CD4-positive, alpha-beta T cell treated with Interleukin-6 at 100 ng/mL for 8 hours (primary cell): ENCODE measurements around the gene TK1.

ENCODE experiments used
- DNase-seq: peaks from one replicate; pipeline ENCODE4 v3.0.0-alpha.2; 2020; ENCODE audit warnings: mixed read lengths, low spot score

TK1 gene

GRCh38 chr17:78219396-78220150 is 32.7 kb upstream of the TK1 start:
- no peak for DNase-seq

GRCh38 chr17:78214706-78215061 is 27.8 kb upstream of the TK1 start:
- no peak for DNase-seq

GRCh38 chr17:78214016-78214705 is 27.3 kb upstream of the TK1 start, which contains the start of gene BIRC5:
BIRC5 (plus strand) TSS chr17:78214253; CDS start chr17:78214317, 64 bp downstream.
- peak; percentile 86 for DNase-seq

GRCh38 chr17:78211032-78211431 is 24.2 kb upstream of the TK1 start:
- no peak for DNase-seq

GRCh38 chr17:78210111-78210510 is 23.3 kb upstream of the TK1 start:
- DNase-seq = no peak

GRCh38 chr17:78208486-78208885 is 21.6 kb upstream of the TK1 start:
- no peak for DNase-seq

GRCh38 chr17:78206298-78206697 is 19.4 kb upstream of the TK1 start:
- DNase-seq = no peak

GRCh38 chr17:78205124-78205775 is 18.4 kb upstream of the TK1 start:
- no peak for DNase-seq

GRCh38 chr17:78204387-78205123 is 17.7 kb upstream of the TK1 start:
- no peak for DNase-seq

- DNase-seq = no peak
Measured at GRCh38 chr17:78202666-78203065, 15.8 kb upstream of the TK1 start.

- DNase-seq = no peak
Measured at GRCh38 chr17:78200451-78200850, 13.6 kb upstream of the TK1 start.

GRCh38 chr17:78197147-78197832 is 10.4 kb upstream of the TK1 start:
- no peak for DNase-seq

- no peak for DNase-seq
Measured at GRCh38 chr17:78196716-78197115, 9.9 kb upstream of the TK1 start.

- no peak for DNase-seq
Measured at GRCh38 chr17:78185981-78186691, 716 bp downstream of the TK1 start.

- DNase-seq = no peak
Measured at GRCh38 chr17:78184868-78185267, 2.0 kb downstream of the TK1 start.

- no peak for DNase-seq
Measured at GRCh38 chr17:78184351-78184750, 2.5 kb downstream of the TK1 start.

GRCh38 chr17:78183916-78184315 is 2.9 kb downstream of the TK1 start:
- no peak for DNase-seq

- DNase-seq = no peak
Measured at GRCh38 chr17:78182504-78182903, 4.3 kb downstream of the TK1 start.

- DNase-seq = no peak
Measured at GRCh38 chr17:78180508-78180907, 6.3 kb downstream of the TK1 start.

- no peak for DNase-seq
Measured at GRCh38 chr17:78180083-78180482, 6.8 kb downstream of the TK1 start.

- DNase-seq = no peak
Measured at GRCh38 chr17:78179372-78179771, 7.5 kb downstream of the TK1 start.
